ENCODE measurements around the gene EI24. TPM values are rescaled to one million over a fixed set of nuclear protein-coding genes. Genes with fewer than 3 reads are reported as not detected.

The EI24 gene
- total RNA-seq, 1 donor from 2014 or later = 34.3 TPM

DNA sequence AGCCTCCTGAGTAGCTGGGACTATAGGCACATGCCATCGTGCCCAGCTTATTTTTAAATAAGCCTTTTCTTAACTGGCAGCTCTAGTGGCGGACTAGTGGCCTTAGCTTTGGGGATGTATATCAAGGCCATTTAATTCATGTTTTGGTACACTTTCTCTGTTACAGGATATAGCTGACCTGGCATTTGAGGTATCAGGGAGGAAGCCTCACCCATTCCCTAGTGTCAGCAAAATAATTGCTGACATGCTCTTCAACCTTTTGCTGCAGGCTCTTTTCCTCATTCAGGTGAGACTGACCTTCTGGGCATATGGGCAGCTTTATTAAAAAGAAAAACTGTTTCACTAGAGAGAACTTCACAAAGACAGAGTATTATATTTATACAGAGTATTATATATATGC is 9.5 kb downstream of the EI24 start:
- Mint-ChIP-seq H3K9me3 (no peaks in the 10 kb centered on the region), H3K27me3 (no peaks in the 10 kb centered on the region), H3K27ac (no peak overlapping the region), H3K36me3 (ENCODE audit: low read depth) (peaks cover 80% of the 10 kb centered on the region), H3K4me1 (no peaks in the 10 kb centered on the region), H3K4me3 (no peak overlapping the region)
- TF ChIP-seq CTCF (IDR thresholded peaks at IDR 0.05) = no peak
- DNase-seq (no peak), ATAC-seq (ENCODE audit: low read depth) (no peak)
- intact Hi-C loops (cut with micrococcal nuclease) = no loop called here
- ChIA-PET POLR2A (interaction anchor here (1.5 kb wide), 1 partner anchor 11 kb away, joined by 10 read pairs; no protein-coding TSS in a partner anchor), CTCF (no interaction called here)

- peaks cover 81% of the 10 kb centered on the region for H3K36me3 Mint-ChIP-seq (ENCODE audit: low read depth)
- no peak overlapping the region for H3K27ac Mint-ChIP-seq
- no peaks in the 10 kb centered on the region for H3K27me3 Mint-ChIP-seq
- ATAC-seq (ENCODE audit: low read depth) (no peak), DNase-seq (no peak)
- ChIA-PET POLR2A (interaction anchor here (1.7 kb wide), 1 partner anchor 10 kb away, joined by 5 read pairs; no protein-coding TSS in a partner anchor), CTCF (no interaction called here)
- H3K4me3 Mint-ChIP-seq = no peak overlapping the region
- intact Hi-C loops (cut with micrococcal nuclease) = no loop called here
- no peak for TF ChIP-seq CTCF (IDR thresholded peaks at IDR 0.05)
- no peaks in the 10 kb centered on the region for H3K9me3 Mint-ChIP-seq
- H3K4me1 Mint-ChIP-seq = no peaks in the 10 kb centered on the region
These were observed 10.5 kb downstream of the EI24 start for GRCh38 chr11:125579811-125580210.

GRCh38 chr11:125583496-125583895 is 14.2 kb downstream of the EI24 start:
- ChIA-PET CTCF (no interaction called here), POLR2A (interaction anchor here (3.3 kb wide), 1 partner anchor 8 kb away, joined by 10 read pairs; the partner anchor contains the start of gene STT3A)
- no peak overlapping the region for H3K4me3 Mint-ChIP-seq
- peaks cover 5% of the 10 kb centered on the region for H3K4me1 Mint-ChIP-seq
- H3K36me3 Mint-ChIP-seq (ENCODE audit: low read depth) = peaks cover 52% of the 10 kb centered on the region
- DNase-seq (no peak), ATAC-seq (ENCODE audit: low read depth) (no peak)
- intact Hi-C loops (cut with micrococcal nuclease) = no loop called here
- H3K9me3 Mint-ChIP-seq = no peaks in the 10 kb centered on the region
- H3K27ac Mint-ChIP-seq = no peak overlapping the region
- no peak for TF ChIP-seq CTCF (IDR thresholded peaks at IDR 0.05)
- no peaks in the 10 kb centered on the region for H3K27me3 Mint-ChIP-seq

DNA sequence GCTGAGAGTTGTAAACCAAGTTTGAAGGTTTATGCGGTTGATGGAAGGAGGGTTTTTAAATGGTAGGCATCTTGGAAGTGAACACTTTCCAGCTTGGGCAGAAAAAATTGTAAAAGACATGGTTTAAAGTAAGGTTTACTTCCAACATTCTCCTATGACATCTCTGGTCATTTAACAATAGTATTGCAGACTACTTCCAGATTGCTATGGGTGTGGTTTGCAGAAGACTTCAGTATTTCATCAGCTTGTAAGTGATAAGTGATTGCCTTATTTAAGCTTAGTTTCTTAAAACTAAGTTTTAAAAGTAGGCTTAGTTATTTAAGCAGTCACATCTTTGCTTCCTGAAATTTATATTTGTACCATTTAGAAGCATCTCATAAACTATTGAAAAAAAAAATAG is 16.2 kb downstream of the EI24 start:
- Mint-ChIP-seq H3K36me3 (ENCODE audit: low read depth) (peaks cover 39% of the 10 kb centered on the region), H3K27ac (no peak overlapping the region)

DNA sequence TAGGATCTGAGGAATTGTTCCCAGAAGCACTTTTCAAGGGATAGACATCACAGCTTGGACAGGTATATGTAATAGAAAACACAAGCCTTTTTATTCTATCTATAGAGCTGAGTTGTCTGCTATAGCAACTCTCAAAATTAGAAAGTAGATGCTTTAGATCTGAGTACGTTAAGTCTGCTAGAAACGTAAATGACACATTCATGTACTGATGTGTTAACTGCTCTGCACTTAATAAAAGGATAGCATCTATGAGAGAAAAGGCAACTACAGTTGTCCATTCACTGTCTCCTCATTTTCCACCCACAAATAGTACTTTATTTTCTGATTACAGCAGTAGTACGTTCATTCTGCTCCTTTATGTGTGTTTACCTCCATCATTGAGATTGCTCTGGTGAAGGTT is 17.3 kb downstream of the EI24 start:
- Mint-ChIP-seq H3K27me3 (no peaks in the 10 kb centered on the region), H3K36me3 (ENCODE audit: low read depth) (peaks cover 34% of the 10 kb centered on the region), H3K27ac (no peak overlapping the region), H3K4me3 (no peak overlapping the region), H3K4me1 (peaks cover 16% of the 10 kb centered on the region), H3K9me3 (no peaks in the 10 kb centered on the region)
- CTCF ChIA-PET = no interaction called here
- DNase-seq = no peak
- ATAC-seq (ENCODE audit: low read depth) = no peak
- intact Hi-C loops (cut with micrococcal nuclease) = no loop called here
- TF ChIP-seq CTCF (IDR thresholded peaks at IDR 0.05) = no peak
- POLR2A ChIA-PET = no interaction called here

More for the DNA sequence above, 16.2 kb downstream of the EI24 start:
- POLR2A ChIA-PET = no interaction called here
- Mint-ChIP-seq H3K4me3 (no peak overlapping the region), H3K27me3 (no peaks in the 10 kb centered on the region), H3K4me1 (peaks cover 10% of the 10 kb centered on the region), H3K9me3 (no peaks in the 10 kb centered on the region)
- no peak for ATAC-seq (ENCODE audit: low read depth)
- no peak for TF ChIP-seq CTCF (IDR thresholded peaks at IDR 0.05)
- intact Hi-C loops (cut with micrococcal nuclease) = no loop called here
- CTCF ChIA-PET = no interaction called here
- no peak for DNase-seq

All from activated B cell treated with CpG ODN at 0.5 μM for 24 hours (primary cell).